Astrocyte of the cerebellum (primary cell): ENCODE data around the gene CCDC7.

Experiments used
- DNase-seq: peaks from one replicate; pipeline ENCODE4 v3.0.0-alpha.2; 2011; ENCODE audit warnings: low read depth
- H3K4me3 ChIP-seq: 2 replicates; pipeline ENCODE4 v1.5.1; 2011; ENCODE audit warnings: mild to moderate bottlenecking, low read depth, low read length, moderate library complexity
- in situ Hi-C: cut with HindIII; loops from 2 replicates; pipeline ENCODE4 v1.10.0; 2017; ENCODE audit warnings: low sequenced_read_pairs
- TF ChIP-seq, protein P1 (sequence below): IDR thresholded peaks from 2 replicates; pipeline ENCODE4 v1.5.1; 2012; ENCODE audit warnings: low read length, low read depth, moderate library complexity, mild to moderate bottlenecking; ENCODE audit errors: missing control alignments

CCDC7 gene

DNA sequence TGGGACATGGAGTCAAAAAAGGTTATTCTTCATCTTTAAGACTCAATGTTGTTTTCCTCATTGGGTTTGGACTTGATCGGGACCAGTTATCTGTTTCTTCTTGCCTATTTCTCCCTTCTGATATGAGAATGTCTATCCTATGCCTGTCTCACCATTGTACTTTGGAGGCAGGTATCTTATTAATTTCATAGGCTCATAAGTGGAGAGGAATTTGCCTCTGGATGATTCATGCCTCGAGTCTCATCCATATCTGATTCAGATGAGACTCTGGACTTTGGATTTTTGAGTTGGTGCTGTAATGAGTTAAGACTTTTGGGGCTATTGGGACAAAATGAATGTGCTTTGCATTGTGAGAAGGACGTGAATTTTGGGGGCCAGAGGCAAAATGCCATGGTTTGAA lies 36.2 kb upstream of the CCDC7 start:
- TF ChIP-seq, protein P1, sequence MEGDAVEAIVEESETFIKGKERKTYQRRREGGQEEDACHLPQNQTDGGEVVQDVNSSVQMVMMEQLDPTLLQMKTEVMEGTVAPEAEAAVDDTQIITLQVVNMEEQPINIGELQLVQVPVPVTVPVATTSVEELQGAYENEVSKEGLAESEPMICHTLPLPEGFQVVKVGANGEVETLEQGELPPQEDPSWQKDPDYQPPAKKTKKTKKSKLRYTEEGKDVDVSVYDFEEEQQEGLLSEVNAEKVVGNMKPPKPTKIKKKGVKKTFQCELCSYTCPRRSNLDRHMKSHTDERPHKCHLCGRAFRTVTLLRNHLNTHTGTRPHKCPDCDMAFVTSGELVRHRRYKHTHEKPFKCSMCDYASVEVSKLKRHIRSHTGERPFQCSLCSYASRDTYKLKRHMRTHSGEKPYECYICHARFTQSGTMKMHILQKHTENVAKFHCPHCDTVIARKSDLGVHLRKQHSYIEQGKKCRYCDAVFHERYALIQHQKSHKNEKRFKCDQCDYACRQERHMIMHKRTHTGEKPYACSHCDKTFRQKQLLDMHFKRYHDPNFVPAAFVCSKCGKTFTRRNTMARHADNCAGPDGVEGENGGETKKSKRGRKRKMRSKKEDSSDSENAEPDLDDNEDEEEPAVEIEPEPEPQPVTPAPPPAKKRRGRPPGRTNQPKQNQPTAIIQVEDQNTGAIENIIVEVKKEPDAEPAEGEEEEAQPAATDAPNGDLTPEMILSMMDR, result no peak
- no peak overlapping the region for H3K4me3 ChIP-seq
- in situ Hi-C loops, result no loop called here
- DNase-seq, result no peak

DNA sequence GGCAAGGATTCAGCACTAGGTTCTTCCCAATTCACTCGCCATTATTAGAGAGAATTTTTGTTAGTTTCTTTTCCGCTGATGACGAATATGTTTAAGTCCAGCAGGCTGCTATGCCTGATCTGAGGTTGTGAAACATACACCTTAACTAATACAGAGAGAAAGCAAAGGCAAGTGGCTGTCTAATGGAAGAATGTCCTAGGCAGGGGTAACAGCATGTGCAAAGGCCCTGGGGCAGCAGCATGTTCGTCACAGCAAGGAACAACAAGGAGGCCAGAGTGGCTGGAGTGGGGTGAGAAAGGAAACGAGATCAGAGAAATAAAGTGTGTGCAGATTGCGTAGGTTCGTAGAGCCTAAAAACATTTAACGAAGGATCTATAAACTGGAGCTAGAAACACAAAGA lies 35.4 kb upstream of the CCDC7 start:
- TF ChIP-seq, protein P1, result no peak
- H3K4me3 ChIP-seq, result no peak overlapping the region
- DNase-seq, result no peak
- in situ Hi-C loops, result no loop called here

DNA sequence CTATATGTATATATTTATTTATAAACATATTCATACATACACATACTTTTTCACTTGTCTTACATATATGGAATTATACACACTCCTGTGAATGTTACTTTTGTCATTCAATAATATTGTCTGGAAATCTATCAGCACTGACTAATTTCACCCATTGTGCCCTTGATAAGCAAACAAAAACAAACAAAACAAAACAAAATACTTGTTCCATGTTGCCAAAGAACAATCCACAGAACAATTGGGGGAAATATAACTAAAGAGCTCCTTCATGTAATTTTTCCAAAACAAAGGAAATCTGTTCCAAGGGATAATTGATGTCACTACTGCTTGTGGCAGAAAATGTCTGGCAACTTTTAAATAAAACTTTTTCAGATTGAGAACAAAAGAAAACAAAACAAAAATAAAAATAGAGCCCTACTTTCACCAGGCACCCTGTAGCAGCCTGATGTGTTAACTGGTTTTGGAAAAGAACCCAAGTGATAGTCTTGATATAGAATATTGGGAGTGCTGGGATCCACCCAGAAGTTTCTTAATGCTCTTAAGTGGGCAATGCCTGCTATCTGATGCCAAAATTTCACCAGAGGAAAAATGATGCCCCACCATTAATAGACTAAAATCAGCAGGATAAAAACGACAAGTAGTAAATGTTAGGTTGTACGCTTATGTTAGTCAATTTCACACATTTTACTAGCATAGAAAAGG lies 34.0 kb upstream of the CCDC7 start:
- DNase-seq, result no peak
- TF ChIP-seq, protein P1, result no peak
- in situ Hi-C loops, result no loop called here
- no peak overlapping the region for H3K4me3 ChIP-seq

DNA sequence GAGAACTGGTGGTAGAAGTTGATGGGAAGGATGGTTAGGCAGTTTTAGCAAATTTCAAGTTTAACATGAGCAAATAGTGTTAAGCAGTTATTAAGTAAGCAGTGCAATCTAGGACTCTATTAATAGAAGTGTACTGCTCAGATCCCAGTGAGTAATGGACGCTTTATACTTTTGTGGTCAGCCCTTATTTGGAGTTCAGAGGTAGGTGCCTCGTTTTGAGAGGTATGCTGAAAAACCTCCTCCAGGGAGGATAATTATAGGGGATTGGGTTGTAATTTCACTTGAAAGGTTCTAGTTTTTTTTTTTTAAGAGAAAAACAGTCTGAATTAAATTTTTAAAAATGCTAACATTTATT lies 33.5 kb upstream of the CCDC7 start:
- in situ Hi-C loops, result no loop called here
- DNase-seq, result no peak
- H3K4me3 ChIP-seq, result no peak overlapping the region
- TF ChIP-seq, protein P1, result no peak

DNA sequence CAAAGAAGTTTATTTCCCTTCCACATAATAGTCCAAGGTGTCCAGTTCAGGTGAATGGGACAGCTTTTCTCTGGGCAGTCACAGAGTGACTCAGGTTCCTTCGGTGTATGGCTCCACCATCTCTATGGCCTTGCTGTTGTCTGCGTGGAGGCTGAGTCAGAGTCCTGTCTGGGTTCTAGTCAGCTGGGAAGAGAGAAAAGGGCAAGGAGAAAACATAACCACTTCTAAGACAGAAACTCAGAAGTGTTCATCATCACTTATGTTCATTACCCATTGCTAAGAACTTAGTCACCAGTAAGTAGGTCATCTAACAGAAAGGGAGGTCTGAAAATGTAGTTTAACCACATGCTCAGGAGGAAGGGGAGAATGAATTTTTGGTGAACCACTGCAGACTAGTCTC lies 32.4 kb upstream of the CCDC7 start:
- no peak overlapping the region for H3K4me3 ChIP-seq
- TF ChIP-seq, protein P1, result no peak
- in situ Hi-C loops, result no loop called here
- peak; percentile 82 for DNase-seq

DNA sequence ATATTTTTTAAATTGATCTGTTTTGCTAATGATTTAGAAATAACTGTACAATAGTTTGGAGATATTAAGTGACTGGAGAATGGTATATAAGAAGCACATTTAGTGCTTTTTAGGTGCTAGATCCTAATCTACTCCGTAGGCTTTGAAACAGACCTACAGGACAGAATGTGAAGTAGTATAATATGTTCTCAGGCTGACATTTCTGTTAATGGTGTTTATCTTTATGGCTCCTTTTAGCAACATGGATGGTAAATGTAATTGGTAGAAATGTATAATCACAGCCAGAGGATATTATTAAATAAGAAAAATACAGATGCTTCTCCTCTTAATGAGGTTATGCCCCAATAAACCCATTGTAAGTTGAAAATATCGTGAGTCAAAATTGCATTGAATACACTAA lies 30.6 kb upstream of the CCDC7 start:
- in situ Hi-C loops, result no loop called here
- TF ChIP-seq, protein P1, result no peak
- no peak for DNase-seq
- no peak overlapping the region for H3K4me3 ChIP-seq
